Iris pigment epithelial cell (primary cell): Measurements from ENCODE around the gene QSOX1.

Experiments
- DNase-seq: peaks from one replicate; pipeline ENCODE4 v3.0.0-alpha.2; 2011; ENCODE audit warnings: low read depth

QSOX1 gene

DNA sequence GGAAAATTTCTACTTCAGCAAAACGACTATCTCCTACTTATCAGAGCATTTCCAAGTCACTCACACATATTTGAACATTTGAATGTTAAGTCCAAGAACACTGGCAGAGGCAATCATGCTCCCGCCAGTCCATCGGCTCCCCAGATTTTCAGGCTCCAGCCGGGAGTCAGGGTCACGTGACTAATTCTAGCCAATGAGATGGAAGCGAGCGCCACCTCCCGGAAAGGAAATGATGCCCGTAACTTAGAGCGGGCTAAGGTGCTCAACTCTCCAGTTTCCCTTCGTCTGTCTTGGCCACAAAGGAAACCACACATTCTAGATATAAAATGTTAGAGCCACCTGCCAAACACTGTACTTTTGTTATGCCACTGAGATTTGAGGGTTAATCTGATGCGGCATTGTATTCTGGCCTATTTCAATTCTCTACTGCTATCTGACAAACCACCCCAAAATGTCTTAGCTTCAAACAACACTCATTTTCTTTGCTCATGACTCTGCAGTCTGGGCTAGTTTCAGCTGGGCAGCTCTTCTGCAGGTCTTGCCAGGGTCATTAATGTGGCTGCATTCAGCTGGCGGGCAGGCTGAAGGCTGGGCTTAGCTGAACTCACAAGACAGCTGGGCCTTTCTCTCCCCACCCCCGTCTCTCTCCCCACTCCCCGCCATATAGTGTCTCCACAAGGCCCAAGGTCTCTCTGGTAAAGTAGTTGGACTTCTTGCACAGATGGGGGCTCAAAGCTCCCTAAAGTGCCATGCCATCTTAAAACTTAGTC lies 58.9 kb downstream of the QSOX1 start:
- DNase-seq = no peak

DNA sequence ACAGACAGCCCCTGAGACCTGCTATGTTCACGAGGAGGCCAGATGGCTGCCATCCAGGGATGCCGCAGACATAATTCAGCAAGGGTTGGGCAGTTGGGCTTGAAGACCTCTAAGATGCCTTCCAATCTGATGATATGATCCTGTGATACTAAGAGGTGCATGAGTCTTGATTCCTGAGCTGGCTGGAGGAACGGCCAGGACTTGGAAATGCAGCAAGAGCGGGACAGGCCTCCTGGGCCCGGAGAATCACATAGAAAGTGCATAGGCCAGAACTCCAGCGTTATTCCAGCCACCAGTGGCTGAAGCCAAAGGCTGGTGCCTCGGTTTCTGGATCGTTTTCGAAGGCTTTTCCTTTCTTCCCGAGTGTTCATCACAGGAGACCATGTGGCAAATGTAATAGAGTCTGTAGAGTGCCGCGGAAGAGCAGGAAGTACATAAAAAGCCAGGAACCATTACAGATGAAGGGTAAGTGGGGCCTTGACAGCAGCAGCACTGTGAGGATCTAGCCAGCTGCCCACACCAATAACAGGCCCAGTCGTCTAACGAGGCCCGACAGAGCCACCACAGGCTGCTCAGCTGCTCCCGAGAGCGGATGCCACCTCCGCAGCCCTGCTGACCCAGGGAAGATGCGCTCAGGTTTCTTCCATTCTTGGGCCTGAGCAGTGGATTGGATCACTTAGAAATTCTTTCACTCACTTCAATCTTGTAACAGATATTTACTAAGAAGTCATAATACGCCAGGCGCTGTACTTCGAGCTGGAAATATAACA lies 61.4 kb downstream of the QSOX1 start:
- no peak for DNase-seq

DNA sequence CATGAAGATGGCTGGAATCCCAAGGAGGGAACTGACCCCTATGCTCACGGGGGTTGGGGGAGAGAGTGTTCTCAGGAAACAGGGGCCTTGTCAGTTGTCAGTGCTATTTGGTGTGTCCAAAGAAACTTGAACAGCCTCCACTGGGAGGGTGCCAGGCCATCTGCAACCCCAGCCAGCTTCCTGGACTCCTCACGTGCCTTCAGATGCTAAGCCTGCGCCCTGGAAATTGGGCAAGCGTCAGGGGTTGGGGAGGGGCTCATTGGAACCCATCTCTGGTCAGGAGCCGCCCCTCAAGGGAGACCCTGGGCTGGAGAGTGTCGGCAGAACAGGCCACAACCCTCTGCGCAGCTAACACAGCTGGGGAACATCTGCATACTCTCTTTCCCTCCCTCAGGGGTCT lies 62.3 kb downstream of the QSOX1 start:
- DNase-seq = no peak

DNA sequence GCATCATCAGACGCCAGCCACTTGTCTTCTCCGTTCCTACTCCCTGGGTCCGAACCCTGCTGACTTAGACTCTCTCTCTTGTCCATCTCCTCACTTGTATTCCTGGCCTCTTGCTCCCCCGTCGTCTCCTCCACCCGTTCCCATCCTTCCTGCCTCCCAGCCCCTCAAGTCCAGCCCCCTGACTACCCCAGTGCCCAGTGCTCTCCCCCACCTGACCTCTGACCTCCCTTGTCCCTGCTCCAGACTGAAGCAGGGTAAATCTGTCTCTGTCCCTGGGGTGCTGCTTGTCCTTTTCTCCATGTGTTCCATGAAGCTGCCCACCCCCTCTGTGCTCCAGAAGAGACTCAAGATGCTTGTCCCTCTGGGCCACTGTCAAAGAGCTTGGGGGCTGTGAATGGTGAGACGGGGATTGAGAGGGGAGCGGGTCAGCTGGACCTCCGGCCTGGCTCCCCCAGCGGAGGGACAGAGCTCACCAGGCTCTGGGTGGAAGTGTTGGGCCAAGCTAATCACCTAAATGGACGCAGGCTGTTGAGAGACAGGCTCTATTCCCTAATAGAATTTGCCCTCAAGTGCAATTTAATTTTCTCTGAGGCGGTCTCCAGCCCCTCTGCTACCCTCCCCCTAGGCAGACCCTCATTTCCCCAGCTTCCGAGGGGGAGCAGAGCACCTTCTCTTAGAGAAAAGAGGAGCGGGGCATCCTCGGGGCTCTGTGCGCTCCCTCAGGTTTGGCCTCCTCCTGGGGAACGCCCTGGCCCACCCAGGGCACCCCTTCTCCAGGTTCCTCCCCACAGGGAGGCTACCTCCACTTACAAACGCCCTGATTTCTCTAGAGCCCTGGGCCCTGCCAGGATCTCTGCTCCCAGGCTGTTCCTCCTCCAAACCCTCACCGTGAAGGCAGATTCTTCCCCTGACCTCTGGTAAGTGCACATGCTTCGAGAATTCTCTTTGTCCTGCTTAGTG lies 64.4 kb downstream of the QSOX1 start:
- DNase-seq = no peak

DNA sequence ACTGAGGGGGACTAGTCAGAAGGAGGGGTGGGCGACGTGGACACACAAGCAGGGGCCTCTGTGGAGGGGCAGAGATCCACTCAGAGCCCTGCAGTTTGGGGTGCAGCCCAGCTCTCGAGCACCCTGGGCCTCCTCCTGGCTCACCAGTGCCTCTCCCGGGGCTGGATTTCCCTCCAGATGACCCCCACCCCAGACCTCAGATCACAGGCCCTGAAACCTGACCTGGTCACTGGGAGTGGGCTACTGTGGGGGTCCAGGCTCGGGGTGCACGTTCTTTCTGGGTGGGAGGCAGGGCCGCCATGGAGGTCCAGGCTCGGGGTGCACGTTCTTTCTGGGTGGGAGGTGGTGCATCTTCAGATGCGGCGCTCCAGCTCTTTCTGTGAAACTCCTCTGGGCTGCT lies 65.1 kb downstream of the QSOX1 start:
- no peak for DNase-seq

DNA sequence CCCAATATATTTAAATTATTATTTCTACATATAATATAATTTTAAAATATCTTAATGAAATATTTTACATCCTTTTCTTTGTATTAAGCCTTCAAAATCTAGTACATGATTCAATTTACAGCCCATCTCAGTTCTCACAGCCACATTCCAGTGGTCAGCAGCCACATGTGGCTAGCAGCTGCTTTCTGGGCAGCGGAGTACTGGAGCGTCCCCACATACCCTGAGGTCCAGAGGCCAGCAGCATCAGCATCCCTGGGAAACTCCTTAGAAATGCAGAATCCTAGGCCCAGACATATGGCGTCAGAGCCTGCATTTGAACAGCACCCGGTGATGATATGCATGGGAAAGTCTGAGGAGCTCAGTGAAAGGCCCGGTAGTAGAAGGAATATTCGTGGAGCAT lies 66.8 kb downstream of the QSOX1 start:
- DNase-seq = peak; percentile 39

DNA sequence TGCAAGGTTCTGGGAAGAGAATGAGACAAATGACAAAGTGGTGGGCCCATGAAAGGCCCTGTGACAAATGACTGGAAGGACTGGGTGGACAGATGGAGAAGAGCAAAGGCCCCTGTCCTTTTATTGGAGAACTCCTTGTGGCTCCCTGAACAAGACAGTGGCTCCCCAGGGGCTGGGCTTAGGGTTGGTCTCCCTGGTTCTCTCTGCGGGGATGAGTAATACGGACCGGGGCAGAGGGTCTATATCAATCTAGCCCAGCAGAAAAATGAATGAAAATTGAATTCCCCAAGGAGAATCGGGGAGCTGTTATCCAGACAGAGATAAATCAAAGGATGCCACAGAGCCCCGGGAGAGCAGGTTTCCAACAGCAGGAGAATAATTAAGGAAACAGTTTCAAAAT lies 70.2 kb downstream of the QSOX1 start:
- no peak for DNase-seq

DNA sequence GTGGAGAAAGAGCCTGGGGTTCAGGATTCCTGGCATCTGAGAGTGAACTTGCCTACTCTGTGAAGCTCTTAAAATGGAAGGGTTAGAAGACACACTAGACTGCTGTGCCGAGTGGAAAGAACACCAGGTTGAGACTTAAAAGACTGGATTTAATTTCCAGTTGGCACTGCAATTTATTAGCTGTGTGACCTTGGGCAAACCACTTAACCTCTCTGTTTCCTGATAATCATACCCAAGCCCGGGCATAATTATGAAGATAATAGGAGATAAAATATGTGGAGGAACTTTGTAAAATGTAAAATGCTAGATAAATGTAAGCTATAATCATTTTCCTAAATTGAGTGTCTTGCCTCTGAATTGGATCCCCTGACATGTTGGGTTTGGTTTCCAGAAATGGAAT lies 70.7 kb downstream of the QSOX1 start:
- no peak for DNase-seq

DNA sequence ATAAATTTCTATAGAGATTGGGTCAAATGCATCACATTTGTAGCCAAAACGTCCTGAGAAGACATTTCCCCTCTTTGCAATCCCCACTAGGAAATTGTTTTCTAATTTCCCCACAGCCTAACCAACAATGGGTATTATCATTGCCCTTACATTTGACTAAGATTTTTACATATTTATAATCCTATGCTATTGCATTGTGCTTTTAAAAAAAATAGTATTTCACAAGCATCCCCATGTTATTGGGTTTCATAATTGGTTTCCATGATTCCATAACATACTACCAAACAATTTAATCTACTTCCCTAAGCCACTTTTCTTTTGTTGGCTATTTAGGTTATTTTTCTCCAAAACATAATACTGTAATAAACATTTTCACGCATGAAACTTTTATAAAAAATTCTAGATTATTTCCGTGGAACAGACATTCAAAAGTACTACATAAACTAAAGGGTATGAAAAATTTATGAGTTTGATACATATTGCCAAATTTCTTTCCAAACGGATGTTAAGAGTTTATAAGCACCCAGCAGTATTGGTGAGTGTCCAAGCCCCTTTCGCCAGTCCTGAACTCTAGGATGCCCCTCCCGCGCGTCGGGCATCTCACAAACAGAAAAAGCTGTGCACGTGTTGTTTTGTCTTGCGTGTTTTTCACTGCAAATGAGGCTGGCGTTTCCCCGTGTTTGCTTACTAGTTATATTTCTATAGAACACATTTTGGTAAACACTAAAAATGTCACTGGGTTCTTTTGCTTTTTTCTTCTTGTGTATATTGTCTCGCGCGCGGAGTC lies 73.4 kb downstream of the QSOX1 start:
- no peak for DNase-seq

DNA sequence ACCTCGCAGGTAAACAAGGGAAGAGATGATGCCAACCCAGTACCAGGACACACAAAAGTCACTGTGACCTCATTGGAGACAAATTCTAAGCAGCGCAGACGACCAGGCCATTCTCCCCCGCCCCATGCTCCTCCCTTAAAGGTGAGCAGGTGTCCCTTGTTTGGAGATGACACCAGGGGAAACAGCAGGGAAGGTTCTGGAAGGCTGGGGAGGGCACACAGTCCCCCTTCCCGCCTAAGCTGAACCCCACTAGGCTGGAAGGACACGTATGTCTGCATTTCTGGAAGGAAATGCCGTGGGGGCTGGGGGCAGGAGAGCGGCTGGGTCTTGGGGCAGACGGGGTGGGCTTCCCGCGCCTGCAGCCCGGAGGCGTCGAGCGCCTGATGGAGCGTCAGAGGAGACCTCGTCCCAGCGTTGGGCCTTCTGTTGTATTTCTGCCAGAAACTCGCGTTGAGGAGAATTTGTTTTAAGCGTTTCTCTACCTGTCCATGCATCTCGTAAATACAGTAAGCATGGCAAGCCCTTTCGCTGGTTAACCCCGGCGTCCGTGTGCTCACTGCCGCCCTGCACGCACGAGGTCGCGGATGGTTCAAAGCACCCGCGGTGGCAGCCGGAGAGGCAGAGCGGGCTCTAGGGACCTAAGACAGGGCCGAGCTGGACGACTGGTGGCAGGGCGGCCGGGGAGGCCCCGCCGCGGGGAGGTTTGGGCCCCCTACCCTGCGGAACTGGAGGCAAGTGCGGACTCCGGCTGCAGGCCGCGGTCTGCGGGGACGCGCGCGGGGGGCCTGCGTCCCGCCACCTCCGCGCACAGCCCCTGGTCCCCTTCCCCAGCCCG lies 74.2 kb downstream of the QSOX1 start:
- DNase-seq = no peak

DNA sequence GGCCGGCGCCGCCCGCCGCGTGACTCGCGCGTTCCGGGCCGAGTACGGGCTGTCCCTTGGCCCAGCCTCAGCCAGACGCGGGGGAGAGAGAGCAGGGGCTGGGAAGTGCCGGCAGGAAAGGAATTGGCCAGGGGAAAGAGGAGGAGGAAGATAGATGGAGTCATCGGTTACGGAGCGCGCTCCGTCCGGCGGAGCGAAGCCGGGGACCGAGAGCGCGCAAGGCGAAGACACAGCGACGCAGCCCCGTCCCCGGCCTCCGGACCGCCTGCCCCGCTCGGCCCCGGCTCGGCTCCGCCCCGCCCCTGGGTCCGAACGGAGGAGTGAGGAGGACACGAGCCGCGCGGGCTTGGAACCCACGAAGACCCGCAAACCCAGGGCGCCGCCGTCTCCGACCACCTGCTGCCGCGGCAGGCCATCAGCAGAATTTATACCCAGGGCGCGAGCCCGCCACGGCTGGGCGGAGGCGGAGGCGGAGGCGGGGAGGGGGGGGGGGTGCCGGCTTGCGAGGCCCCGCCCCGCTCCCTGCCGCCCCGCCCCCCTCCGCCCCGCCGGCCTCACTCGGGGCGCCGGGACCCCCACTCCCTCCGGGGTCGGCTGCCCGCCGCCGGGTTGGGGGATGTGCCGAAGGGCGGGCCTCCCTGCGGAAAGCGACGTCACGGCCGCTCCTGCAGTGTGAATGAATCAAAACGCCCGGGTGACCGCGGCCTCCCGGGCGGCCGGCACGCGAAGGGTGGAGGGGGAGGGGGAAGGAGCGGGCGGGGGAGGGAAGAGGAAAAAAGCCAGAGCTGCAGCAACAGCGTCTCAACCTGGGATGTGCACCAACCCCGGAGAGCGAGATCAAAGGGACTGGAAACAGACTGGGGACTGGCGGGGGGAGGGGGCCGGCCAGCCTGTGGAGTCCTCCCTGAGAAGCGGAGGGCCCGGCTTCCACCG lies 75.1 kb downstream of the QSOX1 start, which contains the start of gene LHX4:
TSS of gene LHX4 (plus strand) at position 782 of the 933 bp plus-strand sequence. CDS start 266 bp downstream, outside the sequence.
- DNase-seq = no peak

DNA sequence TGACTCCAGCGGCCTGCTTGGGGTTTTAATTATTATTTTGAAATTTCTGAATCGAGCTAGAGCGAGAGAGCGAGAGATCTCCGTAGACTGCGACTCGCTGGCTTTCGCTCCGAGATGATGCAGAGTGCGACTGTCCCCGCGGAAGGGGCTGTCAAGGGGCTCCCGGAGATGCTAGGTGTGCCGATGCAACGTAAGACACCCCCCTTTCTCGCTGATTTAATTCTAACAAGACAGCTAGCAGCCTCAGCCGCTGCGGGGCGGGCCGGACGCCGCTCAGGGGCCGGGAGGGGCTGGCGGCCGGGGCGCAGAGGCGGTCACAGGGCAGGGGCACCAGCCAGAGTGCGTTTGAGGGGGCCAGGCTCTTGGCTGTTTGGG lies 75.7 kb downstream of the QSOX1 start:
- DNase-seq = no peak

DNA sequence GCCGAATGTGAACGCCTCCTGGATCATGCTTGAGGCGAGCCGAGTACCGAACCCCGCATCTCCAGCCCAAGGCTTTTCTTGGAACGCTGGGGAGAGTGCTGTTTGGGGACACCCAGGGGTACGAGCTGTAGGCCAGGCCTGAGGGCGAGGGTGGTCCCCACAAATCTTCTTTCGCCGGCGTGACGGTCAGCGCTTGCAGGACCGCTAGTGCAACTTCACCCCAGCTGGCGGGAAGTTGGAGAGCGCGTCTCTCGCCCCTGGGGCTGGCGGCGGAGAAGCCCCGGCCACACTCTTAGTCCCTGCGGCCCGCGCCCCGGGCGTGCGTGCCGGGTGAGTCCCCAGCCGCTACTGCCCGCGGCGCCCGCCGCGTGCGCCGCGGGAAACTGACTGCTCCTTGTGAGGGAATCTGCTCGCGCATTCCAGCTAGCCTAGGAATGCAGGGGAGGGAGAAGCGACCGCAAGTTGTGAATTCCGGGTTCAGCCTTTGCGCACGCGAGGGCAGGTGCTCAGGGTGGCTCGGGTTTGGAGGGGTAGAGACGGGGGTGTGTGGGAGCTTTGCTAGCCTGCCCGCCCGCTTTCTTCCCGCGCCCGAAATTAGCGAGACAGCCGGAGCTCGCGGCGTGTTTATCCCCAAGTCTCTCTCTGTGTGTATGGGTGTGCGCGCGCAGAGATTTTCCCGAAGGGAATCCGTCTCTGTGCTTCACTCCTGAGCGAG lies 76.3 kb downstream of the QSOX1 start:
- DNase-seq = peak; percentile 52

DNA sequence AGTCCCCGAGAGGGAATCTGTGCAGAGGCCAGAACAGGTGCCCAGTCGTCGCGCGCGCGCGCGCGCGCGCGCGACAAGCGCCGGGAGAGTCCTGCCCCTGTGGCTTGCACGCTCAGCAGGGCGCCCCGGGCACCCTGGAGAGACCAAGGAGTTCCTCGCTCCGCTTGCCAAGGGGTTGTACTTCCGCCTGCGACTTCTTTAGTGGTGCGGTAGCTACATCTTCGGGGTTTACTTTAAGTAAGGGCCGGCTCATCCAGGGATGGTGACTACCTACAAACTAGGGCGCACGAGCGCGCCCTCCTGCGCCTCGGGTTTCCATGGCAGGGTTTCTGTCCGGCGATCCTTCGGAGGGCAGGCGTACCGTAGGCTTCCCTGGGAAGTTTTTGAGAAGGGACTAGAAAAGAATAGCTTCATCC lies 76.8 kb downstream of the QSOX1 start:
- DNase-seq = peak; percentile 42

DNA sequence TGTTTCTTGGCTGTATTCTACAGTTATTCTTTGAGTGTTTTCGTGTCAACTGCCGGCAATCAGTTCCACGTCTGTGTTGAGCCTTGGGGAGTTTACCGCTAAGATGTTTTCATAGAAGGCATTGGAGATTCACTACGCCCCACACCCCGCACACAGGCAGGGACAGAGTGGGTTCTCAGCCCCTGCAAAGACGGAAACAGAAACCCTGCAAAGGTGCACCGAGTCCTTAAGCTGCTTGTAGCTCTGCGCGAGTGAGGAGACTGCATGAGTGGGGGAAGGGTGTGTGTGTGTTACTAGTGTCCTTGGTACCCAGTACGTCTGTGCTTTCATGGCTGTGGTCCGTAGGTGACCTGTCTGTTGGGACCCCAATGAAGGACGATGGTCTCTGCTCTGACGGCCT lies 77.3 kb downstream of the QSOX1 start:
- DNase-seq = no peak

DNA sequence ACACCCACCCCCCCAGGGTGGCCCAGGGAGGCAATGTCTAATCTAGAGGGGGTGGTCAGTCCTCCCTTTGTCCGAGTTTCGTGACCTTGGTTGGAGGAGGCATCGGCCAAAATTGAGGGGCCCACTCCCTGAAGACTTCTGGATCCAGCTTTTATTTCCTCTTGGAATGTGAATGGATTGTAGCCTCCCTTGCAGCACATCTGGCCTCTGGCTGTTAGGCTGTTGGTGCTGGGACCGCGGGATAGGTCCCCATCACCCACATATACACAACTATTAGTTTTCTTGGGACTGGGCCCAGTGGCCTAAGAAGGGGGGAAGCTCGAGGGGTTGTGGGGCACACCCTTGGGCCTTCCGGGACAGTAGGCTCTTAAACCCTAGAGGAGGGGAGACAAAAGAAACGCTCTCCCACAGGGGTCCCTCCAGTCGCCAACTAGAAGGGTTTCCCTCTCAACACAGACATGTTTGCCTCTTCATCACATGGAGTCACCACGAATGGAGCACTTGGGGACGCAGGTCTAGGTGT lies 77.9 kb downstream of the QSOX1 start:
- DNase-seq = no peak

DNA sequence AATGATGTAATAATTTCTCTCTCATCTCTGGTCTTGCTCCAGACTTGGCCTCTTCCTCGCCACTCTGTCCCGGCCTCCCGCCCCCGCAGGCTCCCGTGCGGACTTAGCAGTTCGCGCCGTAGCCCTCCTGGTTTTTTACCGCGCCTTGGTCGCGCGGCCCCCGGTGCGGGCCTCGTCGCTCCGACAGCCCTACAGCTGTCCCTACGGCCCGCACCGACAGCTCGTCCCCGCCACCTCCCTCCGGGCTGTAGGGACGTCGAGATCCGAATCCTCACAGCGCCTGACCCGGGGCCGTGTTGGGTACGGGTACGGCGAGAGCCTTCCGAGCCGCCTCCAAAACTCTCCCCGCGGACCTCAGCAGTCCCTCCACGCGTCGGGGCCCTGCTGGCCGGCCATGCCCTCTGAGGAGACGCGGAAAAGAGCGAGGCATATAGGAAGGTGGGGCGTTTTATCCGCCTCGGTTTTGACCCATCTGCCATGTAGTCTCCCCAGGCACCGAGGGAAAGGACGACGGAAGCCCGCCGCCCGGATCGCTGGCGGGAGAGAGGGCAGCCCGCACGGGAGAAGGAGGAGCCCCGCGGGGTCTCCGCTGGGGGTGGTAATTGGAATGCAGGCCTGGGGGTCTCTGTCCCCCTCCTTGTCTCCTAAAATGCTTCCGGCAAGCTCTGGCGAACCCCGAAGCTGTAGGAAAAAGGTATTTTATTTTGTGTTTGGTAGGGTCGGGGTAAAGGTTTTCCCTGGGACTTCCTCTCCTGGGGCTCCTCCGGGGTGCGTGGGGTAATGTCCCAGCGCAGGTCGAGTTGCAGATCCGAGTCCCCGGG lies 78.7 kb downstream of the QSOX1 start:
- DNase-seq = no peak
